ENCODE data around the gene STARD13.

STARD13 gene, protein sequence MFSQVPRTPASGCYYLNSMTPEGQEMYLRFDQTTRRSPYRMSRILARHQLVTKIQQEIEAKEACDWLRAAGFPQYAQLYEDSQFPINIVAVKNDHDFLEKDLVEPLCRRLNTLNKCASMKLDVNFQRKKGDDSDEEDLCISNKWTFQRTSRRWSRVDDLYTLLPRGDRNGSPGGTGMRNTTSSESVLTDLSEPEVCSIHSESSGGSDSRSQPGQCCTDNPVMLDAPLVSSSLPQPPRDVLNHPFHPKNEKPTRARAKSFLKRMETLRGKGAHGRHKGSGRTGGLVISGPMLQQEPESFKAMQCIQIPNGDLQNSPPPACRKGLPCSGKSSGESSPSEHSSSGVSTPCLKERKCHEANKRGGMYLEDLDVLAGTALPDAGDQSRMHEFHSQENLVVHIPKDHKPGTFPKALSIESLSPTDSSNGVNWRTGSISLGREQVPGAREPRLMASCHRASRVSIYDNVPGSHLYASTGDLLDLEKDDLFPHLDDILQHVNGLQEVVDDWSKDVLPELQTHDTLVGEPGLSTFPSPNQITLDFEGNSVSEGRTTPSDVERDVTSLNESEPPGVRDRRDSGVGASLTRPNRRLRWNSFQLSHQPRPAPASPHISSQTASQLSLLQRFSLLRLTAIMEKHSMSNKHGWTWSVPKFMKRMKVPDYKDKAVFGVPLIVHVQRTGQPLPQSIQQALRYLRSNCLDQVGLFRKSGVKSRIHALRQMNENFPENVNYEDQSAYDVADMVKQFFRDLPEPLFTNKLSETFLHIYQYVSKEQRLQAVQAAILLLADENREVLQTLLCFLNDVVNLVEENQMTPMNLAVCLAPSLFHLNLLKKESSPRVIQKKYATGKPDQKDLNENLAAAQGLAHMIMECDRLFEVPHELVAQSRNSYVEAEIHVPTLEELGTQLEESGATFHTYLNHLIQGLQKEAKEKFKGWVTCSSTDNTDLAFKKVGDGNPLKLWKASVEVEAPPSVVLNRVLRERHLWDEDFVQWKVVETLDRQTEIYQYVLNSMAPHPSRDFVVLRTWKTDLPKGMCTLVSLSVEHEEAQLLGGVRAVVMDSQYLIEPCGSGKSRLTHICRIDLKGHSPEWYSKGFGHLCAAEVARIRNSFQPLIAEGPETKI

DNA sequence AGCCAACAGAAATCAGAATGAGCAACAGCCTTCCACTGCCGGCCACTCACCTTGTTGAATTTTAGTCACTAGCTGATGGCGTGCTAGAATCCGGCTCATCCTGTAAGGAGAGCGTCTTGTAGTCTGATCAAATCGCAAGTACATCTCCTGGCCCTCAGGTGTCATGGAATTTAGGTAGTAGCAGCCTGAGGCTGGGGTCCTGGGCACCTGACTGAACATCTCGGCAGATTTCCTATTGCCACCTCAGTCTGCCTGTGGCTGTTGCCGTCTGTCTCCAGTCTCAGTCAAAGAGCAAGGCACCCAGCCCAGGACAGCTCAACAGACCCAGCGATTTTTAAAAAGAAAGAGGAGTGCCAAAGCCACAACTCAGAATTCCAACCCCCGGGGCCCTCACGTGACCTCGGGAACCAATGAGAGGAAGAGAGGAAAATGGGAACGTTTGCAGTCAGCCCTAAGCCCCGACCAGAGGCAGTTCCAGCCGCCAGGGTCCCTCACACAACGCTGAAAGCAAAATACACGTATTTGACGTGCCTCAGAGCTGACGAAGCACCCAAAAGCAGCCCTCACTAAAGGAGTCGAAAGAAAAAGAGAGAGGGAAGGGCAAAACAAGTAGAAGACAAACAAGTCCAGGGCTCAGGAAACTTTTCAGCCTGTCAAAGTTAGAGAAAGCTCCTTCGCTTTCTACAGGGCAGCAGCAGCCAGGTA is at the start of gene STARD13:
TSS of gene STARD13 (minus strand) at position 336 of the 705 bp plus-strand sequence. CDS start at position 219, 117 bp downstream.
- peak; percentile 84 for FAIRE-seq
- DNase-seq (ENCODE audit: low spot score), result peak; percentile 92

DNA sequence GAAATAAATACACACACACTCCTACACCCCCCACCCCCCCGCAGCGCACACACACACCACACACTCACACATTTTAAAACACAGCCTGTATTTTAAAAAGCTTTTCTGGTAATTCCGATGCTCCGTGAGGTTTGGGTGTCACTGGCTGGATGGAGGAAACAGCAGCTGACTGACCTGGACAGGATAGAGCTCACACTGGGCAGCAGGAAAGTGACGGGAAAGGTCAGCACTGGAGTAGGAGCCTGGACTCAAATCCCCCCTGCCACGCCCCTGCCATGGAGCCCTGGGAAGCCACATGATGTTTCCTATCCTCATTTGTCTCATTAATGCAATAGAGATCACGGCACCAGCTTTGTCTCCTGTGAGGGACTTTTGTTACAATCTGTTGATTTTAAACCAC is 49.3 kb upstream of the STARD13 start:
- no peak for DNase-seq (ENCODE audit: low spot score)
- no peak for FAIRE-seq

DNA sequence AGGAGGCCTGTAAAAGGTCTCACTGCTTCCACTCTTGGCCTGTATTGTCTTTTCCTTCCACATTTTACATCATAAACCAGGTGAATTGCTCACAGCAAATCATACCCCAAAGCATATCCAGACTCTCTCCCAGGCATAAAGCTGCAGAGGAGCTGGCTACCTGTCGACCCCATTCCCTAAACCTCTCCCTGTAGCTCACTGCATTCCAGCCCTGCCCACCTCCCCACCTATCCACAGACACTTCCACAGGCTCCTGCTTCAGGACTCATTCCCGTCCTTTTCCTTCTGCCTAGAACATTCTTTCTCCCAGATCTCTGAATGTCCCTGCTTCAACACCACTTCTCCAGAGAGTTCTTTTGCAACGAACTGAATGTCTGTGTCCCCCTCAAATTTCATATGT is 46.4 kb upstream of the STARD13 start:
- DNase-seq (ENCODE audit: low spot score) (no peak), FAIRE-seq (no peak)

DNA sequence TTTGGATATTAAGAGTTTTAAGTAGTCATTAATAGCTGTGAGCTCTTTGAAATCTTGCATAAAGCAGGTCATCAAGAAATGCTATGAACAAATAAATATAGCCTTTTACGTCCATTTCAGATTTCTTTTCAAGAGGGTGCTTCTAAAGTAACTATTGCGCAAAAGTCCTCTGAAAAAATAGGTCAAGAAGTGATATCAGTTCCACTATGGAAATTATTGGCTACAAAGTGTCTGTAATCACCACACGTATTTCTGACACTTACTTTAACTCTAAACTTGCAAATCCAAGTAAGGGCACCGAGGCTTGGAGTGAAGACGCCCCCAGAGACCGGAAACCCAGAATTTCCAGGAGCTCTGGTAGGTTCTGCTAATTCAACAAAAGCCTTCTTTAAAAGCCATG is 44.9 kb upstream of the STARD13 start:
- FAIRE-seq (no peak), DNase-seq (ENCODE audit: low spot score) (no peak)

DNA sequence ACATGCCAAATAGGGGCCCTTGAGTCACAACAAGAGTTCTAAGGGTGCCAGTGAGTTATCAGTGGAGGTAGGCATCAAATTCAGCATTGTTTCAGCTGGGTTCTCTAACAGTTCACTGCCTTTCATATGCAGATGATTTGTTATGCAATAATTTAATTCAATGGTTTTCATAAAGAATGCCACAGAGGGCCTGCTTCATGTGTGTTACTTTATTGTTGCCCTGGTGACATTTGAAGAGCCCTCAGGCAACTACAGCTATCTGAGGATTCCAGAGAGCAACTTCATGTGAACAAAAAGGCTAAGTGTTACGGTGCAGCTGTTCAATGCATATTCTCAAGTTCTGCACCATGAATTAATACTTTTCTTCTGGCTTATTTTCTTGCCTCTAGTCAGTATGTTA is 43.1 kb upstream of the STARD13 start:
- no peak for DNase-seq (ENCODE audit: low spot score)
- FAIRE-seq, result no peak

DNA sequence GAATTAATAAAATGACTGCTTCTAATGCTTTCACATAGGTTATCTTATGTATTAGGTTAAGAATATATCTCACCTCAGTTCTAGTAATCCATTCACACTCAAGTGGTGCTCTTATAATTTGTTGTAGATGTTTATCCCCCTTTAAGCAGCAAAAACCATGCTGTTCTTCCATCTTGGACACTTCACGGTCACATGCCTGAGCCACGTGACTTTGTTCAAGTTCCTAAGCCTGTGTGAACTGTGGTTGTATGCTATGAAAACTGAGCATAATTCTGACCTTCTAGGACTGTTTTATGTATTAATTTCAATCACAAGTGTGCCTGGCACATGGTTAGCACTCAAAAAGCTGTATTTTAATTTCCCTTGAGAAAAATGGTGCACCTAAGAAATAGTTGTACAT is 41.2 kb upstream of the STARD13 start:
- FAIRE-seq (no peak), DNase-seq (ENCODE audit: low spot score) (no peak)

DNA sequence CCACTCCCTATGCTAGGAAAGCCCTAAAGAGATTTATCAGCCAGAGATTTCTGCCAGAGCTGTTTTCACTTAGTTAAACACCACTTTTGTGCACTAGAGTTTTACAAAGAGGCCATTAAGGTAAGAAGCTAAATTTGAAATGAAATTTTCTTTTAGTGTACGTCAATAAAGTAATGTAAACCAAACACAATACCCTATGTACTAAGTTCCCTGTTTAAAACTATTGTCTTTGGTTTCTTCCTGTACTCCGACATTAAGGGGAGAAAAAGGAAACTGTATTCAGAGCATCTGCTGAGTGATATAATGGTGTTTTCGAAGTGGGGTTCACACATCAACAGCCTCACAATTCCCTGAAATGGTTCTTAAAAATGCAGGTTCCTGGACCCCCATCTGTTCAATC is 40.7 kb upstream of the STARD13 start:
- no peak for FAIRE-seq
- no peak for DNase-seq (ENCODE audit: low spot score)

DNA sequence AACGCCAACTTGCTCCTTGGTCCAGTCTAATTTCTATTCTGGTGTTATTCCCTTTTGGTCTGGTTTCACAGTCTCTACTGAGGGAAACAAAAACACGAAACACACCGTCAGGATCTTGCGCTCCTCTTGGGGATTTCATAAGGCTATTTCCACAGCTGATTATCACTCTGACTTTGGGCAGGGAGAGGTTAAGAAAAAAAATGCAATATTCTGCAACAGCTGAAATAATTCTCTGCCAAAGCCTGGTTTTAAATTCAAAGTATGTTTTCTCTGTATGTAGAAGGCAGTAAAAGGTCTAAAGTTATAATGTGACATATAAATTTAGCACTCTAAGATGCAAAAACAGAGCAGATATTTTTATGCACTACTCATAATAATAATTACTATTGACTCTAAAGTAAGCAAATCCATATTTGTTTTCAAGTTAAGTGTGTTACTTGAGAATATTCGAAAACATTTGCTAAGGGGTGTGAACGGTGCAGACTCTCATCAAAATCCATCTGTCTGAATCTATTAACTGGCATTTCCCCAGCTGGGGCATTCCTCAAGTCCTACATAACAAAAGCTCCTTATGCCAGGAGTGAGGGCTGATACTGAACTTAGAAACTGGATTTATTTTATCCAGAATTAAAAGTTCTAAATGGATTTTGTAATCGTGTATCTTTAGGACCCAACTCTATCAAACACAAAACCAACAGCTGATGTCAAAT is 38.4 kb upstream of the STARD13 start:
- FAIRE-seq (no peak), DNase-seq (ENCODE audit: low spot score) (no peak)

DNA sequence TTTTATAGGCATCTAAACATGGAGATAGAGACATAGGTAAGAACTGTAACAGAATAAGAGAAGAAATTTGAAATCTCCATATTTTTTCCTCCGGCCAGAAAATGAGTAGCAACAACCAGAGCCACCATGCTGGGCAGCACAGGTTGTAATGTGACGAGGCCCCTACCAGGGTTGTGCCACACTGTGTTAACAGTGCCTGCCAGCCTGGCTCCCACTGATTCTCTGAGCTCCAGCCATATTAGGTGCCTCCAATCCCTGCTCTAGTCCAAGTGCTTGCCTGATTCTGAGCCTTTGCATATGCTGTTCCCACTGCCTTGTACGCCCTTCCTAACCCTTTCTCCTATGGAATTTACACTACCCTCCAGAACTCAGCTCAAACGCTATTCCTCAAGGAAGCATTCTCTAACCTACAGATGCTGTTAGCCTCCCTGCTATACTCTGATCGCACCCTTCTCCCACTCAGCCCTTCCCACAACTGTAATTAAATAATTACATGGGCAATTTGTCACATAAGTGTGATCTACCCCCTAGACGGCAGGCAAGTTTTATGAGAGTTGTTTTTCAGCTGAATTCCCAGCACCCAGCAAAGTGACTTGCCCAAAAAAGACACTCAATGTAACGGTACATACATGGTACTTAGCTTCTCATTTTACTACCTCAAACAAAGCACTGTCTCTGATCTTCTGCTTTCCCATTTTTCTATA is 37.6 kb upstream of the STARD13 start:
- FAIRE-seq, result no peak
- DNase-seq (ENCODE audit: low spot score), result no peak

DNA sequence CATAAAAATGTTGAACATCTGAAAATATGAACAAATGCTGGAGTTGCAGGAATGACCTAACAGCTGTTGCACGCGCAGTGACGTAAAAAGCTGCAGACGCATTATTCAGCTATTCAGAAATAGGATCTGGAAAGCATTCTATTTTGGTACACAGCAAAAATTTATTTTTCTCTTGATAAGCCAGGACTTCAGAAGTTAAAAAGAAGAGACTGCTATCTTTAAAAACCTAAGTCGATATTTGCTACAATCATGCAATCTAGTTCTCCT is 36.9 kb upstream of the STARD13 start:
- no peak for FAIRE-seq
- DNase-seq (ENCODE audit: low spot score), result no peak

DNA sequence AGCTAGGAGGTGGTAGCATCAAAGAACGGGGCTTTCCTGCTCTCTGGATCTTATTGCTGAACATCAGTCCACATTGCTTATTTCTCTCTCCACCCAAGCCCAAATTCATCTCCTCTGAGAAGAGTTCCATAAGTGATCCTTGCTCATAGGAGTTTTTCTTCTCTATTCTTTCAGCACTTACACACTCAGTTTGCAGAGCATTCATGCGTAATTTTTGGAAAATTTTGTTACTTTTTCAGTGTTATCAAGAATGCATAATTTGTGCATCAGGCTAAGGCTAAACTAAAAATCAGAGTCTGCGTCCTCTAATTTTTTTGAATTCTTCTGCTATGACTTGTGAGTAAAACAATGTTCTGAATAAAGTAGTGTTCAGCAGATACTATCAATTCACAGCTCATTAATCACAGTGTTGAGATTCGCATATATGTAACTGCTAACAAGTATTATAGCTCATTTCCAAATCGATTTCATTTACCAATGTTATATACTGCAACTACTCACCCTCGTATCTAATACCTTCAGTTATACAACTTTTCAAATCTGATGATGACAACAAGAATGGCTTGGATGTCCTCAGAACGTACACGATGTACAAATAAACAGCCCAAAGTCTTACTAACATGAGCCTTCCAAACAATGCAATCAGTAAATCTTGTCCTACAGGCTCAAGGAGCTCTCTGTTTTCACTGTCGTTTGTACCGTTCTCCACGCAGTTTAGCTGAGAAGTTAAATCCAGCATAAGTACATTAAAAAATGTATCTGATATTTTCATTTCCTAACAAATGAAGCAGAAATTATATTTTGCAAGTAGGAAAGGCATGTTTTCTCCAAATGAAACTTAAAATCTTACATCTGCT is 36.4 kb upstream of the STARD13 start:
- FAIRE-seq, result no peak
- DNase-seq (ENCODE audit: low spot score), result no peak

DNA sequence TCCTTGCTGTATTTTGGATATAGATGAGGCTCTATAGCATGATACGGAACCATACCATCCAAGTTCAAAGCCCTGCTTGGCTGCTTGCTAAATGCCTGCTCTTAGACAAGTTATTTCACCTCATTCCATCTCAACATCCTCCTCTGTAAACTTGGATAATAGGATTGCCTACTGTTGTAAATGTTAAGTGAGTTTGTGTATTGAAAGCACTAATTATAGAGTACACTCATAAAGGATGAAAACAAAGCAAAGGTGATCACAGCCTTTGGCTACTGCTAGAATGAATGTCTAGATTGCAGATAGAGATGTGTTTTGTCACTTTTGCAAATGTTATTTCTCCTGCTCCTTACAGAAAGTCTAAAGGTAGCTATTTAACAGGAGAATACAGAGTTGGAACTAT is 34.3 kb upstream of the STARD13 start:
- FAIRE-seq (no peak), DNase-seq (ENCODE audit: low spot score) (no peak)

DNA sequence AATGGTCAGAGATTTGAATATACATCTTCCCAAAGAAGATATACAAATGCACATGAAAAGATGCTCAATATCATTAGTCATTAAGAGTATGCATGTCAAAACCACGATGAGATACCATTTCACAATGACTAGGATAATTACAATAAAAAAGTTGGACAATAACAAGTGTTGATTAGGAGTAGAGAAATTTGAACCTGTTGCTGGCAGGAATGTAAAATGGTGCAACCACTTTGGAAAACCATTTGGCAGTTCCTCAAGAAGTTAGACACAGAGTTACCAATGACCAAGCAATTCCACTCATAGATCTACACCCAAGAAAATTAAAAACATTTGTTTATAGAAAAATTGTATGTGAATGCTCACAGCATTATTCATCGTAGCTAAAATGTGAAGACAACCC is 33.2 kb upstream of the STARD13 start:
- DNase-seq (ENCODE audit: low spot score) (no peak), FAIRE-seq (no peak)

DNA sequence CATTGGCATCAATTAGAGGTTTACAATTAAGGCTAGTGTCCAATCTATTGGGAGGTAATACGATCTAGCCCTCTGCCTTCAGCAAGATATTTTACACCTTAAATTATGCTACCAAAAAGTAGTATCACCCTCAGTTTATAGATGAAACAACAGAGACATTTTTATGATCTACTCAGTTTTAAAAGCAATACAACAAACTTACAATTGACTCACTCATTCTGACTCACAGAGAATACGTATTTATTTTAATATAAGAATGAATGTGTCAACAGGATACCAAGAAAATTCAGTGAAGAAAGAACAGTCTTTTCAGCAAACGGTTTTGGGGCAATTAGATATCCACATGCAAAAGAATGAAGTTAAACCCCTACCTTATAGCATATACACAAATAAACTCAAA is 32.5 kb upstream of the STARD13 start:
- no peak for DNase-seq (ENCODE audit: low spot score)
- no peak for FAIRE-seq

DNA sequence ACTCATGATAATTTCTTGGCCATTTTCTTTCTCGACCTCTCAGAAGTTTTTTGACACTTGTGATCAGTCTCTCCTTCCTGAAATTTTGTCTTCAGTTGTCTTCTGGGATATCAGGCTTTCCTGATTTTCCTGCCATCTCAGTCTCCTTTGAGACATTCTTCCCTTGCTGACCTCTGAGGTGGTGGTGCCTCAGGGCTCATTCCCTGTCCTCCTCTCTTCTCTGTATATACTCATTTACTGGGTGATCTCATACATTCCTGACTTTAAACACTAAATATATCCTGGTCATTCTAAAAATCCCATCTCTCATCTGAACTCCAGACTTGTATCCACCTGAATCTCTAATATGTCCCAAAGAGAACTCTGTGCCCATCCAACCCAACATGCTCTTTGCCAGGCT is 31.3 kb upstream of the STARD13 start:
- no peak for FAIRE-seq

DNA sequence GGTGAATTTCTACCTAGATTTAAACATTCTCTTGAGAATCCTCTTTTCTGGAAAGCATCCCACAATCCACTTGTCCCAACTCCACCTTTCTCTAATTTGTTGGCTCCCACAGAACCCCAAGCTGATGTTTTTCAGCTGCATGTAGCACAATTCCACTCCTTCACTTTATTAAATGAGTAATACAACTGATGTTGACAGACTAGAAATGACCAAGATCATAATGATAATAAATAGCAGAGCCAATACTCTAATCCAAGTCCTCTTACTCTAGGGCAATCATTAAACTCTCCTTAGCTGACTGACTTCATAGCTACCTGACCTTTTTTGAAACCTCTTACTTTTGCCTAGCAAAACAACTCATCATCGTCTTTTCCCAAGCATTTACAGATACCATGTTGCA is 27.9 kb upstream of the STARD13 start:
- DNase-seq (ENCODE audit: low spot score), result no peak
- no peak for FAIRE-seq

More for the DNA sequence above, 31.3 kb upstream of the STARD13 start:
- no peak for DNase-seq (ENCODE audit: low spot score)

DNA sequence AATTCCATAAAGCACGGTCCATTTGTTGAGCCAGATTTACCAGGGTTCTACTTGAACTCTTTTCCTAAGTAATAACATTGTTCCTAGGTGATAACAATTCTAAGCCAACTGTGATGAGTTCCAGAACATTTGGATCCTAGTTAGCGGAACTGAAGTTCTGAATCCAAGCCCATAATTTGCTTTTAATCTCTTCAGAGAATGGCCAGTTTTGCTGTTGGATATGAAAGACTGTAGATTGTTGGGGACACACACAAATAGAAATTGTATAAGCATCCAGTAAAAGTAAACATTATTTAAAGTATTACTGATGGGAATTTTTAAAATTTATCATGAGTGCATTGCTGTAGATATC is 27.3 kb upstream of the STARD13 start:
- DNase-seq (ENCODE audit: low spot score), result no peak
- no peak for FAIRE-seq

DNA sequence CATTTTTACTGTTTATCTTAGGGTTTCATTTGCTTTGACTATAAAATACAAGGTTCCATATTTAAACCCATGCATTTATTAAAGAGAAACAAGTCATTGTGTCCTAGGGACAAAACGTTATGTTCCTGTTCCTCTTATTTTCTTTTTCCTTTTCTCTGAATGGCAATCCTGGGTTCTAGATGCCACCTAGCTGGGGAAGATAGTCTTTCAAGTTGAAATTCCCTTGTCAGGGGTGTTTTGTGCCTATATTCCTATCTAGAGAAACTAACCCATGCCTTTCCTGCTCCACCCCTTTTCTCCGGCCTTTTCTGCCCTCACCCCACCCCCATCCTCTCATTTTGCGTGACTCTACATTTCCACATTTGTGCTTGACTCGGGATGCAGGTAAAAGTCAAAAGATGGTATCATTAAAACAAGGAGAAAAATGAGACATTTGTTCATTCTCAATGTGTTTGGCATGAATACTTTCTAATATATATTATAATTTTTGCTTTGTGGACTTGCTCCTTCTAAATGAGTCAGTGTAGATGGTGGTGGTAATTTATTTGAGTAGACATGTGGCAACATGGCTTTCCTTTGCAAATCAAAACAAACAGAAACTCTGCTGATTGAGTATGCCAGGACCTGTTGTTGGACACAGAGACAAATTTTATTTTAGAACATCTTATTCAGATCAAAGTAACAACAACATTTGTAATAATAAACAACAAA is 26.8 kb upstream of the STARD13 start:
- DNase-seq (ENCODE audit: low spot score), result no peak

DNA sequence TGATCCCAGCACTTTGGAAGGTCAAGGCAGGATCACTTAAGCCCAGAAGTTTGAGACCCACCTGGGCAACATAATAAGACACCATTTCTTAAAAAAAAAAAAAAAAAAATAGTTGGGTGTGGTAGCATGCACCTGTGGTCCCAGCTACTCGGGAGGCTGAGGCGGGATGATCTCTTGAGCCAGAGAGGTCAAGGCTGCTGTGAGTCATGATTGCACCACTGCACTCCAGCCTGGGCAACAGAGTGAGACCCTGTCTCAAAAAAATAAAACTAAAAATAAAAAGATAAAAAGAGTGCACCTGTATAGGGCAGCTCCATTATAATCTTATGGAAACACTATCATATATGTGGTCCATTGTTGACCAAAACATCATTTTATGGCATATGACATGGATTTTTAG is 25.5 kb upstream of the STARD13 start:
- FAIRE-seq (no peak), DNase-seq (ENCODE audit: low spot score) (no peak)

More for the DNA sequence above, 26.8 kb upstream of the STARD13 start:
- no peak for FAIRE-seq
